SKM-1 (cell line): ENCODE results near the gene CXCL3.

ENCODE experiments used
- DNase-seq: peaks from one replicate; lab custom pipeline; 2025; ENCODE audit not compliant: unreplicated experiment; lab: John Stamatoyannopoulos, UW

CXCL3 gene

GRCh38 chr4:74016068-74016467 lies 22.4 kb downstream of the CXCL3 start:
- DNase-seq, result no peak

- no peak for DNase-seq
These were observed 23.2 kb downstream of the CXCL3 start for GRCh38 chr4:74015126-74015780.

- DNase-seq, result no peak
These were observed 24.2 kb downstream of the CXCL3 start for GRCh38 chr4:74014332-74014731.

- DNase-seq, result no peak
These were observed 25.2 kb downstream of the CXCL3 start for GRCh38 chr4:74013264-74013663.

GRCh38 chr4:74012130-74012529 lies 26.4 kb downstream of the CXCL3 start:
- no peak for DNase-seq

- DNase-seq, result no peak
These were observed 29.2 kb downstream of the CXCL3 start for GRCh38 chr4:74009307-74009706.

GRCh38 chr4:74006009-74006476 lies 32.4 kb downstream of the CXCL3 start:
- no peak for DNase-seq

- DNase-seq, result no peak
These were observed 33.0 kb downstream of the CXCL3 start for GRCh38 chr4:74005528-74005927.

- no peak for DNase-seq
These were observed 33.8 kb downstream of the CXCL3 start for GRCh38 chr4:74004668-74005067.

GRCh38 chr4:74000301-74000700 lies 38.2 kb downstream of the CXCL3 start:
- DNase-seq, result no peak

GRCh38 chr4:73998040-73999011 lies 40.2 kb downstream of the CXCL3 start, which contains the start of gene CXCL5:
CXCL5 (minus strand) TSS chr4:73998677; CDS start chr4:73998581, 96 bp downstream.
- DNase-seq, result no peak

GRCh38 chr4:73992050-73992449 lies 46.4 kb downstream of the CXCL3 start:
- no peak for DNase-seq

- no peak for DNase-seq
These were observed 46.8 kb downstream of the CXCL3 start for GRCh38 chr4:73991742-73992000.

- no peak for DNase-seq
These were observed 47.3 kb downstream of the CXCL3 start for GRCh38 chr4:73990988-73991741.

GRCh38 chr4:73989928-73990327 lies 48.6 kb downstream of the CXCL3 start:
- DNase-seq, result no peak

- no peak for DNase-seq
These were observed 49.5 kb downstream of the CXCL3 start for GRCh38 chr4:73989031-73989430.

GRCh38 chr4:73988061-73988460 lies 50.4 kb downstream of the CXCL3 start, which contains the start of gene PPBP:
PPBP (minus strand) TSS chr4:73988190; CDS start chr4:73988103, 87 bp downstream.
- DNase-seq, result no peak
